ENCODE data around the gene NYAP1. TPM values are rescaled to one million over a fixed set of nuclear protein-coding genes. Genes with fewer than 3 reads are reported as not detected.
"Not testable (repeated sequence)": the region's sequence is repeated elsewhere in the genome, so short reads cannot be mapped to it uniquely, and the experiment has no call there.

Gene NYAP1
- total RNA-seq, 2 donors from 2014 or later = 7.9 to 9.3 TPM

DNA sequence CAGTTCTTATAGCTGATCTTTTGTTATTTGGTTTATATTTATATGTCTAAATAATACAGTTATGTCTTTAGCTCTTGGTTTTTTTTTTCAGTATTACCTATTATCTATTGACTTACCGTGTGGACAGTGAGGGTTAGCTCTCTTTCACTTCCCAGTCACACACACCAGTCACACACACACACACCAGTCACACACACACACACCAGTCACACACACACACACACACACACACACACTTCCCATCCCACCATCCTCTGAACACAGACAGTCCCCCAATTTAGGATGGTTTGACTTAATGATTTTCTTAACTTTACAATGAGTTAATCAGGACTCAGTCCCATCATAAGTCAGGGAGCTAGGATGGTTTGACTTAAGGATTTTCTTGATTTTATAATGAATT is 36.4 kb downstream of the NYAP1 start:
- Histone ChIP-seq H3K27ac (ENCODE audit: low read depth, low read length) (no peak overlapping the region), H3K9ac (ENCODE audit: extremely low read depth, low read length, poor library complexity, severe bottlenecking) (no peak overlapping the region), H3K4me1 (ENCODE audit: control insufficient read depth, insufficient read depth, low read length) (no peaks in the 10 kb centered on the region), H3K4me3 (ENCODE audit: low read length) (no peak overlapping the region), H3K36me3 (ENCODE audit: control insufficient read depth, insufficient read depth, low read length) (no peaks in the 10 kb centered on the region), H3K9me3 (ENCODE audit: control insufficient read depth, low read length) (no peaks in the 10 kb centered on the region), H3K27me3 (ENCODE audit: control insufficient read depth, insufficient read depth, low read length, poor library complexity, severe bottlenecking) (no peaks in the 10 kb centered on the region)
- H3K4me1 Mint-ChIP-seq = peaks cover 4% of the 10 kb centered on the region
- peaks cover 11% of the 10 kb centered on the region for H3K9me3 Mint-ChIP-seq
- H3K27ac Mint-ChIP-seq = no peak overlapping the region
- H3K36me3 Mint-ChIP-seq (ENCODE audit: low read depth) = no peaks in the 10 kb centered on the region
- H3K27me3 Mint-ChIP-seq (ENCODE audit: insufficient read depth) = peaks cover 10% of the 10 kb centered on the region
- WGBS, 2 experiments (ENCODE audit: insufficient coverage in 1 of 2, insufficient read length in 1 of 2) = 73% methylated on average over 1 of the region's 1 CpG; no CpG with 5 or more reads in 1 of the 2 experiments
- TF ChIP-seq, protein P1, sequence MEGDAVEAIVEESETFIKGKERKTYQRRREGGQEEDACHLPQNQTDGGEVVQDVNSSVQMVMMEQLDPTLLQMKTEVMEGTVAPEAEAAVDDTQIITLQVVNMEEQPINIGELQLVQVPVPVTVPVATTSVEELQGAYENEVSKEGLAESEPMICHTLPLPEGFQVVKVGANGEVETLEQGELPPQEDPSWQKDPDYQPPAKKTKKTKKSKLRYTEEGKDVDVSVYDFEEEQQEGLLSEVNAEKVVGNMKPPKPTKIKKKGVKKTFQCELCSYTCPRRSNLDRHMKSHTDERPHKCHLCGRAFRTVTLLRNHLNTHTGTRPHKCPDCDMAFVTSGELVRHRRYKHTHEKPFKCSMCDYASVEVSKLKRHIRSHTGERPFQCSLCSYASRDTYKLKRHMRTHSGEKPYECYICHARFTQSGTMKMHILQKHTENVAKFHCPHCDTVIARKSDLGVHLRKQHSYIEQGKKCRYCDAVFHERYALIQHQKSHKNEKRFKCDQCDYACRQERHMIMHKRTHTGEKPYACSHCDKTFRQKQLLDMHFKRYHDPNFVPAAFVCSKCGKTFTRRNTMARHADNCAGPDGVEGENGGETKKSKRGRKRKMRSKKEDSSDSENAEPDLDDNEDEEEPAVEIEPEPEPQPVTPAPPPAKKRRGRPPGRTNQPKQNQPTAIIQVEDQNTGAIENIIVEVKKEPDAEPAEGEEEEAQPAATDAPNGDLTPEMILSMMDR (conservative IDR thresholded peaks at IDR 0.05) = no peak
- H3K4me3 Mint-ChIP-seq = no peak overlapping the region
- DNase-seq = no peak

DNA sequence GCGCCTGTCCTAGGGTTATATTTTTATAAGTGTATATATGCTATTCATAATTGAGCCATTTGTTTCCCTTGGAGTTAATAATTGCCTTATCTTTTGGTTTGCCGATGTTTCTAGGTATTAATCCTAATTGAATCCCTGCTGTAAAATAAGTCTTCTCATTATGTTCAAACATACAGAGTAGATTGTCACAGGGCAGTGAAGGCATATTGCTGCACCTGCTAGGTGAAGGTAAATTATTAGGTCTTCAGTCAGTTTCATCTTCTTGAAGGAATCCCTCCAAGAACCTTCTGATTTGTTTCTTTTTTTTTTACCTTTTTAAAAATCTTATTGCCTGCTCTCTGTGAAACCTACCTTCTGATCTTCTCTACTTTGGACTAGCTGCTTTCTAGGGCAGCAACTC is 37.3 kb downstream of the NYAP1 start:
- WGBS, 2 experiments (ENCODE audit: insufficient coverage in 1 of 2, insufficient read length in 1 of 2) = 89% methylated on average over 2 of the region's 2 CpGs; no CpG with 5 or more reads in 1 of the 2 experiments
- no peak overlapping the region for H3K27ac ChIP-seq (ENCODE audit: low read depth, low read length)
- no peaks in the 10 kb centered on the region for H3K36me3 Mint-ChIP-seq (ENCODE audit: low read depth)
- TF ChIP-seq, protein P1 (conservative IDR thresholded peaks at IDR 0.05) = no peak
- H3K9ac ChIP-seq (ENCODE audit: extremely low read depth, low read length, poor library complexity, severe bottlenecking) = no peak overlapping the region
- no peak for DNase-seq
- H3K27me3 Mint-ChIP-seq (ENCODE audit: insufficient read depth) = peaks cover 10% of the 10 kb centered on the region
- H3K27ac Mint-ChIP-seq = no peak overlapping the region
- no peaks in the 10 kb centered on the region for H3K9me3 ChIP-seq (ENCODE audit: control insufficient read depth, low read length)
- peaks cover 14% of the 10 kb centered on the region for H3K9me3 Mint-ChIP-seq
- no peak overlapping the region for H3K4me3 ChIP-seq (ENCODE audit: low read length)
- H3K4me1 ChIP-seq (ENCODE audit: control insufficient read depth, insufficient read depth, low read length) = no peaks in the 10 kb centered on the region
- H3K4me3 Mint-ChIP-seq = no peak overlapping the region
- H3K4me1 Mint-ChIP-seq = peaks cover 2% of the 10 kb centered on the region
- no peaks in the 10 kb centered on the region for H3K36me3 ChIP-seq (ENCODE audit: control insufficient read depth, insufficient read depth, low read length)
- no peaks in the 10 kb centered on the region for H3K27me3 ChIP-seq (ENCODE audit: control insufficient read depth, insufficient read depth, low read length, poor library complexity, severe bottlenecking)

DNA sequence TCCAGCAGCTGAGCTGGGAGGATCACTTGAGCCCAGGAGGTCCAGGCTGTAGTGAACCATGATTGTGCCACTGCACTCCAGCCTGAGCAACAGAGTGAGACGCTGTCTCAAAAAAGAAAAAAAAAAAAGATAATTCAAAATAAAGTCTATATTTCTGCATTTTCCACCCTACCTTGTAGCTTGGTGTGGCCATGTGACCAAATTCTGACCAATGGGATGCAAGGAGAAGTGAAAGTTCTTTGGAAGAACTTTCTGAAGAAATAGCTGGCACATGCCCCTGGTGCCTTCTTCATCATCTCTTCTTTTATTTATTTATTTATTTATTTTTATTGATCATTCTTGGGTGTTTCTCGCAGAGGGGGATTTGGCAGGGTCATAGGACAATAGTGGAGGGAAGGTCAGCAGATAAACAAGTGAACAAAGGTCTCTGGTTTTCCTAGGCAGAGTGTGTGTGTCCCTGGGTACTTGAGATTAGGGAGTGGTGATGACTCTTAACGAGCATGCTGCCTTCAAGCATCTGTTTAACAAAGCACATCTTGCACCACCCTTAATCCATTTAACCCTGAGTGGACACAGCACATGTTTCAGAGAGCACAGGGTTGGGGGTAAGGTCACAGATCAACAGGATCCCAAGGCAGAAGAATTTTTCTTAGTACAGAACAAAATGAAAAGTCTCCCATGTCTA is 38.3 kb downstream of the NYAP1 start:
- H3K27ac Mint-ChIP-seq; H3K27ac ChIP-seq (ENCODE audit: low read depth, low read length); H3K9ac ChIP-seq (ENCODE audit: extremely low read depth, low read length, poor library complexity, severe bottlenecking); H3K4me1 Mint-ChIP-seq; H3K4me1 ChIP-seq (ENCODE audit: control insufficient read depth, insufficient read depth, low read length); H3K9me3 ChIP-seq (ENCODE audit: control insufficient read depth, low read length); H3K27me3 ChIP-seq (ENCODE audit: control insufficient read depth, insufficient read depth, low read length, poor library complexity, severe bottlenecking); H3K36me3 Mint-ChIP-seq (ENCODE audit: low read depth); H3K4me3 Mint-ChIP-seq; H3K36me3 ChIP-seq (ENCODE audit: control insufficient read depth, insufficient read depth, low read length); H3K4me3 ChIP-seq (ENCODE audit: low read length); DNase-seq: not testable (repeated sequence)
- H3K9me3 Mint-ChIP-seq = peaks cover 14% of the 10 kb centered on the region
- H3K27me3 Mint-ChIP-seq (ENCODE audit: insufficient read depth) = peaks cover 11% of the 10 kb centered on the region
- WGBS, 2 experiments (ENCODE audit: insufficient coverage in 1 of 2, insufficient read length in 1 of 2) = no CpG with 5 or more reads among the region's 3 CpGs

DNA sequence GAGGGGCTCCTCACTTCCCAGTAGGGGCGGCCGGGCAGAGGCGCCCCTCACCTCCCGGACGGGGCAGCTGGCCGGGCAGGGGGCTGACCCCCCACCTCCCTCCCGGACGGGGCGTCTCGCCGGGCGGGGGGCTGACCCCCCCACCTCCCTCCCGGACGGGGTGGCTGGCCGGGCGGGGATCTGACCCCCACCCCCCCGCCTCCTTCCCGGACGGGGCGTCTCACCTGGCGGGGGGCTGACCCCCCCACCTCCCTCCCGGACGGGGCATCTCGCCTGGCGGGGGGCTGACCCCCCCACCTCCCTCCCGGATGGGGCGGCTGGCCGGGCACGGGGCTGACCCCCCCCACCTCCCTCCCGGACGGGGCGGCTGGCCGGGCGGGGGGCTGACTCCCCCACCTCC is 39.5 kb downstream of the NYAP1 start:
- not testable (repeated sequence) for H3K9me3 ChIP-seq (ENCODE audit: control insufficient read depth, low read length); H3K4me1 ChIP-seq (ENCODE audit: control insufficient read depth, insufficient read depth, low read length); H3K36me3 ChIP-seq (ENCODE audit: control insufficient read depth, insufficient read depth, low read length); H3K9ac ChIP-seq (ENCODE audit: extremely low read depth, low read length, poor library complexity, severe bottlenecking); DNase-seq; H3K27ac ChIP-seq (ENCODE audit: low read depth, low read length); H3K4me3 Mint-ChIP-seq; H3K36me3 Mint-ChIP-seq (ENCODE audit: low read depth); H3K4me1 Mint-ChIP-seq; H3K27me3 ChIP-seq (ENCODE audit: control insufficient read depth, insufficient read depth, low read length, poor library complexity, severe bottlenecking); H3K27ac Mint-ChIP-seq; H3K4me3 ChIP-seq (ENCODE audit: low read length)
- WGBS, 2 experiments (ENCODE audit: insufficient coverage in 1 of 2, insufficient read length in 1 of 2) = no CpG with 5 or more reads among the region's 34 CpGs
- Mint-ChIP-seq H3K27me3 (ENCODE audit: insufficient read depth) (peaks cover 12% of the 10 kb centered on the region), H3K9me3 (peaks cover 14% of the 10 kb centered on the region)

DNA sequence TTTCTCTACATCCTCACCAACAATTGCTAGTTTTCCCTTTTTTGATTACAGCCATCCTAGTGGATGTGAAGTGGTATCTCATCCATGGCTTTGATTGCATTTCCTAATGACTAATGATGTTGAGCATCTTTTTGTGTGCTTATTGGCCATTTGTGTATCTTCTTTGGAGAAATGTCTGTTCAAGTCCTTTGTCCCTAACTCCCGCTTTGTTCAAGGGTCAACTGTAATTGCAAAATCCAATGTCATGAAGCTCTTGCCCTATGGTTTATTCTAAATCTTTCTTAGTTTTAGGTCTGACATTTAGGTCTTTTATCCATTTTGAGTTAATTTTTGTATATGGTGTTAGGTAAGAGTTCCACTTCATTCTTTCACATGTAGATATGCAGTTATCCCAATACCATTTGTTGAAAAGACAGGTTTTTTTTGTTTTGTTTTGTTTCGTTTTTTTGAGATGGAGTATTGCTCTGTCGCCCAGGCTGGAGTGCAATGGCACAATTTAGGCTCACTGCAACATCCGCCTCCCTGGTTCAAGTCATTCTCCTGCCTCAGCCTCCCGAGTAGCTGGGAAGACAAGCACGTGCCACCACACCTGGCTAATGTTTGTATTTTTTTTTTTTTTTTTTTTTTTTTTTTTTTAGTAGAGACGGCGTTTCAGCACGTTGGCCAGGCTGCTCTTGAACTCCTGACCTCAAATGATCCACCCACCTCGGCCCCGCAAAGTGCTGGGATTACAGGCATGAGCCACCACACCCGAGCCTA is 44.6 kb downstream of the NYAP1 start:
- not testable (repeated sequence) for H3K4me3 Mint-ChIP-seq; H3K4me3 ChIP-seq (ENCODE audit: low read length); H3K36me3 ChIP-seq (ENCODE audit: control insufficient read depth, insufficient read depth, low read length); H3K27ac ChIP-seq (ENCODE audit: low read depth, low read length); H3K9me3 ChIP-seq (ENCODE audit: control insufficient read depth, low read length); H3K27ac Mint-ChIP-seq; H3K4me1 ChIP-seq (ENCODE audit: control insufficient read depth, insufficient read depth, low read length); H3K36me3 Mint-ChIP-seq (ENCODE audit: low read depth); DNase-seq; H3K4me1 Mint-ChIP-seq; H3K9ac ChIP-seq (ENCODE audit: extremely low read depth, low read length, poor library complexity, severe bottlenecking); H3K27me3 ChIP-seq (ENCODE audit: control insufficient read depth, insufficient read depth, low read length, poor library complexity, severe bottlenecking)
- H3K27me3 Mint-ChIP-seq (ENCODE audit: insufficient read depth) = peaks cover 12% of the 10 kb centered on the region
- 85 to 91% methylated on average over 10 to 12 of the region's 12 CpGs for WGBS, 2 experiments (ENCODE audit: insufficient coverage in 1 of 2, insufficient read length in 1 of 2)
- H3K9me3 Mint-ChIP-seq = peaks cover 12% of the 10 kb centered on the region
